Measurements from ENCODE around the gene CTAGE6.
"Not testable (repeated sequence)": the region's sequence is repeated elsewhere in the genome, so short reads cannot be mapped to it uniquely, and the experiment has no call there.

Gene CTAGE6

GRCh38 chr7:143757596-143757995 lies at the start of gene CTAGE6:
Gene CTAGE6, minus strand, starts transcription at chr7:143757696. Its CDS starts 38 bp downstream, at chr7:143757658.
- not testable (repeated sequence) for DNase-seq (ENCODE audit: low read depth in 2 of 2)

- DNase-seq (ENCODE audit: low read depth in 2 of 2) = not testable (repeated sequence)
Measured at GRCh38 chr7:143806664-143807071, 49.2 kb upstream of the CTAGE6 start.

- DNase-seq (ENCODE audit: low read depth in 2 of 2) = not testable (repeated sequence)
Measured at GRCh38 chr7:143797896-143798290, 40.4 kb upstream of the CTAGE6 start.

GRCh38 chr7:143797119-143797895 lies 39.8 kb upstream of the CTAGE6 start:
- DNase-seq (ENCODE audit: low read depth in 2 of 2) = not testable (repeated sequence)

GRCh38 chr7:143795653-143796052 lies 38.2 kb upstream of the CTAGE6 start:
- not testable (repeated sequence) for DNase-seq (ENCODE audit: low read depth in 2 of 2)

GRCh38 chr7:143792633-143793032 lies 35.1 kb upstream of the CTAGE6 start:
- DNase-seq (ENCODE audit: low read depth in 2 of 2) = peak in 1 of 2 donors; percentile 10

GRCh38 chr7:143785415-143786182 lies 28.1 kb upstream of the CTAGE6 start:
- DNase-seq (ENCODE audit: low read depth in 2 of 2) = not testable (repeated sequence)

- DNase-seq (ENCODE audit: low read depth in 2 of 2) = not testable (repeated sequence)
Measured at GRCh38 chr7:143779591-143779990, 22.1 kb upstream of the CTAGE6 start.

- DNase-seq (ENCODE audit: low read depth in 2 of 2) = not testable (repeated sequence)
Measured at GRCh38 chr7:143772738-143773468, 15.4 kb upstream of the CTAGE6 start.

GRCh38 chr7:143767531-143767930 lies 10.0 kb upstream of the CTAGE6 start:
- DNase-seq (ENCODE audit: low read depth in 2 of 2) = not testable (repeated sequence)

- DNase-seq (ENCODE audit: low read depth in 2 of 2) = not testable (repeated sequence)
Measured at GRCh38 chr7:143765678-143766077, 8.2 kb upstream of the CTAGE6 start.

- not testable (repeated sequence) for DNase-seq (ENCODE audit: low read depth in 2 of 2)
Measured at GRCh38 chr7:143763065-143763464, 5.6 kb upstream of the CTAGE6 start.

GRCh38 chr7:143745340-143745739 lies 12.2 kb downstream of the CTAGE6 start:
- DNase-seq (ENCODE audit: low read depth in 2 of 2) = not testable (repeated sequence)

- not testable (repeated sequence) for DNase-seq (ENCODE audit: low read depth in 2 of 2)
Measured at GRCh38 chr7:143737037-143737819, 20.3 kb downstream of the CTAGE6 start.

GRCh38 chr7:143735962-143736361 lies 21.5 kb downstream of the CTAGE6 start:
- no peak for DNase-seq (ENCODE audit: low read depth in 2 of 2)

GRCh38 chr7:143733876-143734275 lies 23.6 kb downstream of the CTAGE6 start:
- no peak for DNase-seq (ENCODE audit: low read depth in 2 of 2)

- no peak for DNase-seq (ENCODE audit: low read depth in 2 of 2)
Measured at GRCh38 chr7:143728333-143728862, 29.1 kb downstream of the CTAGE6 start.

- DNase-seq (ENCODE audit: low read depth in 2 of 2) = not testable (repeated sequence)
Measured at GRCh38 chr7:143727561-143727960, 29.9 kb downstream of the CTAGE6 start.

GRCh38 chr7:143726143-143726542 lies 31.4 kb downstream of the CTAGE6 start:
- DNase-seq (ENCODE audit: low read depth in 2 of 2) = not testable (repeated sequence)

- DNase-seq (ENCODE audit: low read depth in 2 of 2) = not testable (repeated sequence)
Measured at GRCh38 chr7:143720335-143720734, 37.2 kb downstream of the CTAGE6 start.

Data from stimulated activated CD8-positive, alpha-beta memory T cell treated with anti-CD3 and anti-CD28 coated beads, Interleukin-2, amount 100 ng/mL, for 48 hours (primary cell).